ENCODE results near the gene IGSF8.
"Not testable (repeated sequence)": the region's sequence is repeated elsewhere in the genome, so short reads cannot be mapped to it uniquely, and the experiment has no call there.

The IGSF8 gene

DNA sequence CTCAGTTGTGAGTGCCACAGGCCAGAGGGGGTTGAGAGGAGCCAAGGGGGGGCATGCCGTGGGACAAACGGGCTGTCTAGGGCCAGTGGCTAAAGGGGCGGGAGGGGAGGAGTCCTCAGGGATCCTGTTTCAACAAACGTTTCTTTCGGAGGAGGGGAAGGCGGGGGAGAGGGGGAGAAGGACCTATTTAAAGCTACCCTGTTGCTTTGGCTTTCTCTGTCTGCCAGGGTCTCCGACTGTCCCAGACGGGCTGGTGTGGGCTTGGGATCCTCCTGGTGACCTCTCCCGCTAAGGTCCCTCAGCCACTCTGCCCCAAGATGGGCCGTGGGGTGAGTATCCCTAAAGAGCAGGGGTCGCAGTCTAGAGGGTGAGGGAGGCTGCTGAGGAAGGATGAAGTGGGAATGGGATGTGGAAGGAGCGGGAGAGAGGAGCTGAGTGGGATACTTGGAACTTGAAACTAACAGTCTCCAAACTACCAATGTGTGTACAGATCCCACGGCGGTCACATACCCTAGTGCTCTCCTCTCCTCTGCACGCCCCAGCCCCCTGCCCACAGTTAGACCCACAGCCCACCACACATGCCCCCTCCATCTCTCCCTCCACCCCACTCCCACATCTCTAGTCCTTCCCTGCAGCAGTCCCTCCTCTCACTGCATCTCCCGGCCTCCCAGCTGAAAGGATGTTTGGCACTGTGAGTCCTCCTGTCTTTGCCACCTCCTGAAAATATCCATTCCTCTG is 17.3 kb upstream of the IGSF8 start, which contains the start of gene ATP1A2:
TSS of gene ATP1A2 (plus strand) at position 215 of the 738 bp plus-strand sequence. CDS start at position 318, 103 bp downstream.
- TF ChIP-seq, protein P1, sequence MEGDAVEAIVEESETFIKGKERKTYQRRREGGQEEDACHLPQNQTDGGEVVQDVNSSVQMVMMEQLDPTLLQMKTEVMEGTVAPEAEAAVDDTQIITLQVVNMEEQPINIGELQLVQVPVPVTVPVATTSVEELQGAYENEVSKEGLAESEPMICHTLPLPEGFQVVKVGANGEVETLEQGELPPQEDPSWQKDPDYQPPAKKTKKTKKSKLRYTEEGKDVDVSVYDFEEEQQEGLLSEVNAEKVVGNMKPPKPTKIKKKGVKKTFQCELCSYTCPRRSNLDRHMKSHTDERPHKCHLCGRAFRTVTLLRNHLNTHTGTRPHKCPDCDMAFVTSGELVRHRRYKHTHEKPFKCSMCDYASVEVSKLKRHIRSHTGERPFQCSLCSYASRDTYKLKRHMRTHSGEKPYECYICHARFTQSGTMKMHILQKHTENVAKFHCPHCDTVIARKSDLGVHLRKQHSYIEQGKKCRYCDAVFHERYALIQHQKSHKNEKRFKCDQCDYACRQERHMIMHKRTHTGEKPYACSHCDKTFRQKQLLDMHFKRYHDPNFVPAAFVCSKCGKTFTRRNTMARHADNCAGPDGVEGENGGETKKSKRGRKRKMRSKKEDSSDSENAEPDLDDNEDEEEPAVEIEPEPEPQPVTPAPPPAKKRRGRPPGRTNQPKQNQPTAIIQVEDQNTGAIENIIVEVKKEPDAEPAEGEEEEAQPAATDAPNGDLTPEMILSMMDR (IDR thresholded peaks at IDR 0.05; ENCODE audit: insufficient read depth, low read length, poor library complexity, severe bottlenecking): no peak

DNA sequence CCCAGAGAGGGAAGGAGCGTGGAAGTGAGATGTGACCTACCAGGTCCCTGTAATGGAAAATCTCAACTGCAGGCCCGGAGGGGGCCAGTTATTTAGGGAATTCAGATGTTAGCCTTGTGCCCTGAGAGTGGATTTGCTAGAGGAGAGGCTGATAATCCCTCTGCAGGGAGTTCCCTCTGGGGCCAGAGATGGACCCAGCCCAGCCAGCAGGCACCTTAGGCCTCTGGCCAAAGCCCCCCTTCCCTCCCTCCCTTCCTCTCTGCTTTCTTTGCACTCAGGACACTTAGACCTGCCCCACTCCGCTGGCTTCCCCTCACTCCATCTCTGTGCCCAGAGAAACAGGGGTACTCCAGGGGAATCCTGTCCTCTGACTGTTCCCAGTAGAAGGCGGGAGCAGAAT is 15.7 kb upstream of the IGSF8 start:
- DNase-seq (ENCODE audit: extremely low read depth, insufficient read length): no peak
- TF ChIP-seq, protein P1 (IDR thresholded peaks at IDR 0.05; ENCODE audit: insufficient read depth, low read length, poor library complexity, severe bottlenecking): no peak
- Histone ChIP-seq H3K4me3 (replicated peaks; ENCODE audit: low read depth, low read length) (no peak overlapping the region), H3K36me3 (ENCODE audit: control insufficient read depth, insufficient read depth, low read length) (no peaks in the 10 kb centered on the region), H3K27me3 (replicated peaks; ENCODE audit: control insufficient read depth, insufficient read depth, low read length) (peaks cover 1% of the 10 kb centered on the region)

More for the DNA sequence above, 17.3 kb upstream of the IGSF8 start, which contains the start of gene ATP1A2:
- peaks cover 1% of the 10 kb centered on the region for H3K27me3 ChIP-seq (replicated peaks; ENCODE audit: control insufficient read depth, insufficient read depth, low read length)
- H3K36me3 ChIP-seq (ENCODE audit: control insufficient read depth, insufficient read depth, low read length): no peaks in the 10 kb centered on the region
- H3K4me3 ChIP-seq (replicated peaks; ENCODE audit: low read depth, low read length): no peak within 1 kb of the TSS
- DNase-seq (ENCODE audit: extremely low read depth, insufficient read length): no peak

DNA sequence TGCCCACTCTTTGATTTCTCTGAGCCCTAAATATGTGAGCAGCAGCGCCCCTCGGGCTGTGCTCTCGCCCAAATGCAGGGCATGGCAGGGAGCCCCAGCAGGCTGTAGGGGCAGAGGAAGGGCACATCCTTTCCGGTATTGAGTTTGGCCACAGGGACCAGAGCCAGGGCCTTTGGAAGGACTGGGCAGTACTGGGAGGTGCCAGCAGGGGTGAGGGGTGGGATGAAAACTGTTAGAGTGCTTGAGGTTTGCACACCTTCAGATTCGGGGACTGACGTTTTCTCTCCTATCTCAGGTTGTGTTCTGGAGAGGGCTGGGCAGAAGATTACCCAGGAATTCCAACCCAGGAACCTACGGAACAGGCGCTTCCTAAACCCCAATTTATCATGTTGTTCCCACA is 15.0 kb upstream of the IGSF8 start:
- Histone ChIP-seq H3K4me3 (replicated peaks; ENCODE audit: low read depth, low read length) (no peak overlapping the region), H3K27me3 (replicated peaks; ENCODE audit: control insufficient read depth, insufficient read depth, low read length) (peaks cover 1% of the 10 kb centered on the region), H3K36me3 (ENCODE audit: control insufficient read depth, insufficient read depth, low read length) (no peaks in the 10 kb centered on the region)
- TF ChIP-seq, protein P1 (IDR thresholded peaks at IDR 0.05; ENCODE audit: insufficient read depth, low read length, poor library complexity, severe bottlenecking): no peak
- no peak for DNase-seq (ENCODE audit: extremely low read depth, insufficient read length)

- Histone ChIP-seq H3K27me3 (replicated peaks; ENCODE audit: control insufficient read depth, insufficient read depth, low read length) (peaks cover 1% of the 10 kb centered on the region), H3K36me3 (ENCODE audit: control insufficient read depth, insufficient read depth, low read length) (no peaks in the 10 kb centered on the region), H3K4me3 (replicated peaks; ENCODE audit: low read depth, low read length) (no peak overlapping the region)
- no peak for DNase-seq (ENCODE audit: extremely low read depth, insufficient read length)
- TF ChIP-seq, protein P1 (IDR thresholded peaks at IDR 0.05; ENCODE audit: insufficient read depth, low read length, poor library complexity, severe bottlenecking): no peak
These were observed 13.9 kb upstream of the IGSF8 start for GRCh38 chr1:160112357-160112756.

GRCh38 chr1:160111462-160111861 is 13.0 kb upstream of the IGSF8 start:
- H3K36me3 ChIP-seq (ENCODE audit: control insufficient read depth, insufficient read depth, low read length); DNase-seq (ENCODE audit: extremely low read depth, insufficient read length); H3K27me3 ChIP-seq (replicated peaks; ENCODE audit: control insufficient read depth, insufficient read depth, low read length); H3K4me3 ChIP-seq (replicated peaks; ENCODE audit: low read depth, low read length): not testable (repeated sequence)

GRCh38 chr1:160109686-160110085 is 11.3 kb upstream of the IGSF8 start:
- Histone ChIP-seq H3K36me3 (ENCODE audit: control insufficient read depth, insufficient read depth, low read length) (no peaks in the 10 kb centered on the region), H3K27me3 (replicated peaks; ENCODE audit: control insufficient read depth, insufficient read depth, low read length) (no peaks in the 10 kb centered on the region; the same call in none of the 2 replicates), H3K4me3 (replicated peaks; ENCODE audit: low read depth, low read length) (no peak overlapping the region)
- TF ChIP-seq, protein P1 (IDR thresholded peaks at IDR 0.05; ENCODE audit: insufficient read depth, low read length, poor library complexity, severe bottlenecking): no peak
- DNase-seq (ENCODE audit: extremely low read depth, insufficient read length): no peak

Measured in GM06990 (cell line).